Sigmoid colon (tissue), 7 donors: Measurements from ENCODE around the gene FIGN. TPM values are rescaled to one million over a fixed set of nuclear protein-coding genes. Genes with fewer than 3 reads are reported as not detected.
A peak's percentile ranks its signal among the peaks of the same experiment; 100 is the strongest.

Experiments
- DNase-seq: peaks from one replicate; pipeline ENCODE4 v3.0.0-alpha.2; 2019
- H3K27ac ChIP-seq, 4 donors: fragments of 200-600 bp; sonication (generic); one replicate each; pipeline ENCODE4 v1.5.1; 2016 to 2019; ENCODE audit warnings: mild to moderate bottlenecking in 1 of 4
- H3K27me3 ChIP-seq, 3 donors: fragments of 200-600 bp; sonication (generic); one replicate each; pipeline ENCODE4 v1.5.1; 2019; ENCODE audit warnings: mild to moderate bottlenecking in 1 of 3
- H3K36me3 ChIP-seq, 4 donors: fragments of 200-600 bp; sonication (generic); one replicate each; pipeline ENCODE4 v1.5.1; 2016 to 2019
- H3K4me1 ChIP-seq, 4 donors: fragments of 200-600 bp; sonication (generic); one replicate each; pipeline ENCODE4 v1.5.1; 2017 to 2019
- H3K4me3 ChIP-seq, 4 donors: fragments of 200-600 bp; sonication (generic); one replicate each; pipeline ENCODE4 v1.5.1; 2017 to 2019; ENCODE audit warnings: mild to moderate bottlenecking in 2 of 4, moderate library complexity in 1 of 4
- H3K9me3 ChIP-seq, 4 donors: fragments of 200-600 bp in 3 of 4; sonication (generic) in 3 of 4; one replicate each; pipeline versions ENCODE4 v1.5.1 to v1.6.1; 2013 to 2019
- CTCF ChIP-seq, 4 experiments: fragments of 450-650 bp in 3 of 4; fragments of 200-600 bp in 1 of 4; IDR thresholded peaks; one replicate each; pipeline ENCODE4 v1.5.1; 2016 to 2019; ENCODE audit warnings: antibody characterized with exemption in 4 of 4, mild to moderate bottlenecking in 3 of 4, moderate library complexity in 2 of 4
- EP300 ChIP-seq, 4 donors: sonication (generic); formaldehyde crosslinking; IDR thresholded peaks; one replicate each; pipeline ENCODE4 v1.6.1; 2017; ENCODE audit warnings: antibody characterized with exemption in 4 of 4
- POLR2A ChIP-seq, 2 donors: fragments of 450-650 bp; IDR thresholded peaks; one replicate each; pipeline ENCODE4 v1.6.1; 2016; ENCODE audit warnings: antibody characterized with exemption in 2 of 2, mild to moderate bottlenecking in 2 of 2, moderate library complexity in 2 of 2
- POLR2AphosphoS5 ChIP-seq, 4 donors: sonication (generic); formaldehyde crosslinking; IDR thresholded peaks; one replicate each; pipeline ENCODE4 v1.6.1; 2017; ENCODE audit warnings: antibody characterized with exemption in 4 of 4
- WGBS, 2 donors: extraction: QIAGEN DNeasy Blood & Tissue Kit; methylation state at CpG; one replicate each; pipeline ENCODE4 v1.1.7; 2013; 5-methylcytosine and 5-hydroxymethylcytosine counted together
- intact Hi-C: fragments of 100-400 bp; cut with DNase I; formaldehyde crosslinking; loops from one replicate; pipeline ENCODE4 v1.15.1; 2023
- polyA plus RNA-seq, 3 donors: library from polyadenylated mRNA; stranded (reverse); fragments of 200-250 nt; gene quantifications; one replicate each; pipeline ENCODE4 v1.2.3, GENCODE V29; 2013
- total RNA-seq, 4 donors: library from RNA; depleted of rRNA; stranded (reverse); fragments of >200 nt; gene quantifications; one replicate each; pipeline ENCODE4 v1.1.0, GENCODE V29; 2016
- donor health status: healthy with polysubstance abuse.
- donor health status: Bipolar disorder and iron deficiency.
- donor health status: healthy.

Gene FIGN
- total and polyA plus RNA-seq, 7 donors = under 0.01 to 8.0 (median 3.7) TPM; not detected in 1

- Histone ChIP-seq H3K4me3 (no peak overlapping the region), H3K4me1 (peaks cover 0 to 12% (median 2%) of the 10 kb centered on the region in 4 donors), H3K9me3 (no peaks in the 10 kb centered on the region), H3K36me3 (no peaks in the 10 kb centered on the region), H3K27ac (no peak overlapping the region), H3K27me3 (no peaks in the 10 kb centered on the region)
- 64 to 78% methylated on average over 7 of the region's 7 CpGs for WGBS, 2 donors
- intact Hi-C loops = no loop called here
- DNase-seq = no peak
- TF ChIP-seq EP300 (IDR thresholded peaks at IDR 0.05) (no peak), POLR2AphosphoS5 (IDR thresholded peaks at IDR 0.05) (no peak), POLR2A (IDR thresholded peaks at IDR 0.05) (no peak), CTCF (IDR thresholded peaks at IDR 0.05) (no peak)
These were observed 34.2 kb downstream of the FIGN start for GRCh38 chr2:163701399-163702195.

GRCh38 chr2:163698857-163699256, 37.0 kb downstream of the FIGN start:
- H3K9me3 ChIP-seq = no peaks in the 10 kb centered on the region
- intact Hi-C loops = no loop called here
- peaks cover 0 to 12% (median 2%) of the 10 kb centered on the region in 4 donors for H3K4me1 ChIP-seq
- WGBS, 2 donors = 64 to 71% methylated on average over 1 of the region's 1 CpG
- H3K27ac ChIP-seq = peak overlapping the region in 1 of 4 donors; percentile 4
- TF ChIP-seq EP300 (IDR thresholded peaks at IDR 0.05) (no peak), POLR2AphosphoS5 (IDR thresholded peaks at IDR 0.05) (no peak), POLR2A (IDR thresholded peaks at IDR 0.05) (no peak), CTCF (IDR thresholded peaks at IDR 0.05) (no peak)
- DNase-seq = no peak
- no peaks in the 10 kb centered on the region for H3K36me3 ChIP-seq
- no peak overlapping the region for H3K4me3 ChIP-seq
- no peaks in the 10 kb centered on the region for H3K27me3 ChIP-seq

- Histone ChIP-seq H3K4me1 (peaks cover 0 to 15% (median 4%) of the 10 kb centered on the region in 4 donors), H3K27me3 (no peaks in the 10 kb centered on the region), H3K4me3 (no peak overlapping the region), H3K27ac (no peak overlapping the region), H3K36me3 (no peaks in the 10 kb centered on the region), H3K9me3 (no peaks in the 10 kb centered on the region)
- TF ChIP-seq POLR2A (IDR thresholded peaks at IDR 0.05) = no peak
- no peak for DNase-seq
- intact Hi-C loops = no loop called here
- 68 to 80% methylated on average over 5 of the region's 5 CpGs for WGBS, 2 donors
These were observed 37.8 kb downstream of the FIGN start for GRCh38 chr2:163697846-163698637.

GRCh38 chr2:163697429-163697828, 38.4 kb downstream of the FIGN start:
- Histone ChIP-seq H3K4me3 (no peak overlapping the region), H3K27ac (no peak overlapping the region), H3K4me1 (peaks cover 0 to 21% (median 10%) of the 10 kb centered on the region in 4 donors), H3K27me3 (no peaks in the 10 kb centered on the region), H3K36me3 (no peaks in the 10 kb centered on the region), H3K9me3 (no peaks in the 10 kb centered on the region)
- intact Hi-C loops = no loop called here
- no peak for DNase-seq
- 45 to 58% methylated on average over 3 of the region's 3 CpGs for WGBS, 2 donors
- no peak for TF ChIP-seq CTCF (IDR thresholded peaks at IDR 0.05)
- TF ChIP-seq EP300 (IDR thresholded peaks at IDR 0.05) = no peak
- TF ChIP-seq POLR2A (IDR thresholded peaks at IDR 0.05) = no peak
- no peak for TF ChIP-seq POLR2AphosphoS5 (IDR thresholded peaks at IDR 0.05)

- Histone ChIP-seq H3K4me1 (peaks cover 0 to 28% (median 27%) of the 10 kb centered on the region in 4 donors), H3K27ac (peak overlapping the region in 3 of 4 donors; percentile 54 to 69 (median 59)), H3K36me3 (no peaks in the 10 kb centered on the region), H3K4me3 (no peak overlapping the region), H3K27me3 (no peaks in the 10 kb centered on the region), H3K9me3 (no peaks in the 10 kb centered on the region)
- intact Hi-C loops = loop anchor here (5.0 kb wide), 1 partner anchor 39 kb away; no protein-coding TSS in a partner anchor
- TF ChIP-seq CTCF (IDR thresholded peaks at IDR 0.05) (no peak), EP300 (IDR thresholded peaks at IDR 0.05) (no peak), POLR2AphosphoS5 (IDR thresholded peaks at IDR 0.05) (no peak), POLR2A (IDR thresholded peaks at IDR 0.05) (no peak)
- 86 to 91% methylated on average over 2 of the region's 2 CpGs for WGBS, 2 donors
- no peak for DNase-seq
These were observed 42.3 kb downstream of the FIGN start for GRCh38 chr2:163693484-163693883.
